Central memory CD8-positive, alpha-beta T cell (primary cell): ENCODE data around the gene ROR1.

Experiments
- ATAC-seq: fragments of 150-1000 bp; cut with Tn5 transposase; replicated peaks from 2 replicates; pipeline ENCODE4 v1.10.0; 2022; ENCODE audit warnings: mild to moderate bottlenecking, moderate FRiP score, moderate number of reproducible peaks; ENCODE audit not compliant: poor library complexity, severe bottlenecking; ENCODE audit errors: extremely low read depth
- DNase-seq, 2 donors: peaks; one replicate each; pipeline ENCODE4 v3.0.0; 2021; ENCODE audit warnings: low spot score in 2 of 2
- H3K27ac Mint-ChIP-seq: one replicate; pipeline ENCODE4 v1.8.0; 2022; ENCODE audit warnings: low read depth, mild to moderate bottlenecking, moderate library complexity, mixed read lengths
- H3K27me3 Mint-ChIP-seq: one replicate; pipeline ENCODE4 v1.8.0; 2022; ENCODE audit warnings: mixed read lengths
- H3K36me3 Mint-ChIP-seq: one replicate; pipeline ENCODE4 v1.8.0; 2022; ENCODE audit warnings: mild to moderate bottlenecking, moderate library complexity, mixed read lengths; ENCODE audit not compliant: insufficient read depth
- H3K4me1 Mint-ChIP-seq: one replicate; pipeline ENCODE4 v1.8.0; 2022; ENCODE audit warnings: mixed read lengths
- H3K4me3 Mint-ChIP-seq: one replicate; pipeline ENCODE4 v1.8.0; 2022; ENCODE audit warnings: mild to moderate bottlenecking, moderate library complexity, mixed read lengths
- H3K9me3 Mint-ChIP-seq: one replicate; pipeline ENCODE4 v1.8.0; 2022; ENCODE audit warnings: mixed read lengths

The ROR1 gene

DNA sequence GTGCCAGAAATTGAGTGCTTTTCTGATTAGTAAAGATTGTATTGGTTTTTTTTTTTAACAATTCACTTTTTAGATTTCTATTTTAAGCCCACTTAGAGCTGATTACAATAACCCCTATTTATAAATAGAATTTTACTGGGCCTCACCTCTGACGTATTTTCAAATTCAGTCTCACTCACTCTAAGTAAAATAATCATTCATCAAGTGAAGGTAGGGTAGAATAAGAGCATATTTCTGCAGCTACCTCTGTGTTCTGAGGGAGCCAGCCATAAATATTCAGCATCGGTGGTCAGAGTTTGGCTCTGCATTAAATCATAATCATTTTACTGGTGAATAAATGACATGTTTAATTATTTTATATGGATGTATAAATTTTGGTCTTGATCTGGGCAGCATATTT is 333.8 kb downstream of the ROR1 start:
- DNase-seq, result no peak
- Mint-ChIP-seq H3K27me3 (peaks cover 29% of the 10 kb centered on the region), H3K4me3 (no peak overlapping the region), H3K9me3 (no peaks in the 10 kb centered on the region), H3K4me1 (no peaks in the 10 kb centered on the region), H3K27ac (no peak overlapping the region), H3K36me3 (no peaks in the 10 kb centered on the region)
- no peak for ATAC-seq

DNA sequence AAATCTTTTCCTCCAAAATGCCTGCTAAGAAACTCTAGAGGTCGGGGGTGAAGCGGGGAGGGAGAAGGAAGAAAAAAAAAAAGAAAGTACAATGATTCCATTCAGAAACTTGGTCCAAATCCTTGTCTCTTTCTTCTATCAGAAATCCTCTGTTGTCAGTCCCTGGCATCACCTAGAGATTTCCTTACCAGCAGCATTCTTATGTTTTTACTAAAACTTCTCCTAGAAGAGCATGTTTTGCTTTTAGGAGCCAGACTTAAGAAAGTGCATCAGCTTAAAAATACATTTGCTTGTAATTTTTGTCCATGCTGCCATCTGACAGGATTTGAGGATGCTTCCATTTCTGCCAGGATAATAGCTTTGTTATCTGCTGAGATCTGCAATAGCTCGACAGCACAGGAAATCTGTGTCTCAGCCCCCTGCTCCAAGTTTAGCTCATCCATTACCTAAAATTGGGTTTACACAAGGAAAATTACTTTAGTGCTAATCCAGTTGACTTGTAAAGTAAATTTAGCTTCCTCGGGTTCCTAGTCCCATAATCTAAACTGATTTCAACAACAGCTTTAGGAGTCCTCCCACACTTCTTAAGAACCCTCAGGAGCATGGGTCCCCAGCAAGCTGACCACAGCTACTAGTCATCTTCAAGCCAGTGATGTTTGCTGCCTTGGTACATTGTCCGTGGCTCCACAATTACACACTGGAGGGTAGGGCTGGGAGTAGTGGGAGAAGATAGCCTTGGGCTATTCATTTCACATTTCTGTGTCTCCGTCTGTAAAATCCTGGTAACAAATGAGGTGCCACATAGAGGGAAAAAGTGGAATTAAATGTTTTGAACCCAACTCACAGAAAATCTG is 337.3 kb downstream of the ROR1 start:
- H3K27ac Mint-ChIP-seq, result no peak overlapping the region
- no peak for ATAC-seq
- no peaks in the 10 kb centered on the region for H3K4me1 Mint-ChIP-seq
- H3K36me3 Mint-ChIP-seq, result no peaks in the 10 kb centered on the region
- no peaks in the 10 kb centered on the region for H3K9me3 Mint-ChIP-seq
- no peak for DNase-seq
- H3K4me3 Mint-ChIP-seq, result no peak overlapping the region
- H3K27me3 Mint-ChIP-seq, result peaks cover 47% of the 10 kb centered on the region

- Mint-ChIP-seq H3K36me3 (no peaks in the 10 kb centered on the region), H3K4me3 (no peak overlapping the region), H3K27me3 (peaks cover 49% of the 10 kb centered on the region), H3K9me3 (no peaks in the 10 kb centered on the region), H3K27ac (no peak overlapping the region), H3K4me1 (no peaks in the 10 kb centered on the region)
- ATAC-seq (no peak), DNase-seq (no peak)
Measured at GRCh38 chr1:64111787-64112186, 338.0 kb downstream of the ROR1 start.

DNA sequence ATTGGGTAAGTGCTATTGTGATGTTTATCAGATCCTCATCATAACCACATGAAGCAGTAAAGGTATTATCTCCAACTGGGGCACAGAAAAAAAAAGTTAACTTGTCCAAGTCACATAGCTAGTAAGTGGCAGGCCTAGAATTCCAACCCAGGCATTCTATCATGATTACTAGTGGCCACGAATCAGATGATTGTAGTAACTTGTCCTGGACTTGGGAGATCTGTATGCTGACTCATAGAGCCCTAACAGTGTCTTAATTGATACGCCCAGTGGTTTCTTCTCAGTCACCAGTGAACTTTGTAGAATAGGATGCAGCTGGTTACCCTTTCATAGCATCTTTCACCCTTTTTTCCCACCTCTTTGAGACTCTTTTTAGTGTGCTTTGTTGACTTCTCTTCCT is 338.5 kb downstream of the ROR1 start:
- peaks cover 51% of the 10 kb centered on the region for H3K27me3 Mint-ChIP-seq
- DNase-seq (no peak), ATAC-seq (no peak)
- no peaks in the 10 kb centered on the region for H3K36me3 Mint-ChIP-seq
- H3K4me1 Mint-ChIP-seq, result no peaks in the 10 kb centered on the region
- no peak overlapping the region for H3K4me3 Mint-ChIP-seq
- no peak overlapping the region for H3K27ac Mint-ChIP-seq
- H3K9me3 Mint-ChIP-seq, result no peaks in the 10 kb centered on the region

DNA sequence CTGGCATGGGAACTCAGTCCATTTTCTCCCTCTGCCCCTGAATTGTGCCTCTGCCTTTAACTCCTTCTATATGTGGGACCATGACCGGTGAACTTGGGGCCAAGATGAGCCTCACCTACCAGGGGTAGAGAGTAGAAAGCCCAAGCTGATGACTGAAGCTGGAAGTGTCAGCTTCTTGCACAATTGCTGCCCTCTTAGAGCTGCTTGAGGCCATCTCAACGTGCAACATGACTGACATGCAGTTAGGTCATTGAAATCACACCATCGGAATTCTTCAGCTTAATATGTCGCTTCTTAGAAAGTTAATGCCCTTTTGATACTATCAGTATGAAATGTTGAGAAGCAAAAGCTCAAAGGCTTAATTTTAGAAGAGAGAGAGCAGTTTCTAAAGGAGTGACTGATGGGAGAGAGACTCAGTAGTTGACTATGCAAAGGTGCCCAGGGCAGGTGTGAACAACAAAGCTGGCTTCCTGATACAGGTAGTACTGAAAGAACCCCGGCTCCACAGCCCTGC is 340.3 kb downstream of the ROR1 start:
- Mint-ChIP-seq H3K4me3 (no peak overlapping the region), H3K27ac (no peak overlapping the region), H3K27me3 (peaks cover 56% of the 10 kb centered on the region), H3K9me3 (no peaks in the 10 kb centered on the region), H3K4me1 (no peaks in the 10 kb centered on the region), H3K36me3 (no peaks in the 10 kb centered on the region)
- no peak for ATAC-seq
- no peak for DNase-seq

DNA sequence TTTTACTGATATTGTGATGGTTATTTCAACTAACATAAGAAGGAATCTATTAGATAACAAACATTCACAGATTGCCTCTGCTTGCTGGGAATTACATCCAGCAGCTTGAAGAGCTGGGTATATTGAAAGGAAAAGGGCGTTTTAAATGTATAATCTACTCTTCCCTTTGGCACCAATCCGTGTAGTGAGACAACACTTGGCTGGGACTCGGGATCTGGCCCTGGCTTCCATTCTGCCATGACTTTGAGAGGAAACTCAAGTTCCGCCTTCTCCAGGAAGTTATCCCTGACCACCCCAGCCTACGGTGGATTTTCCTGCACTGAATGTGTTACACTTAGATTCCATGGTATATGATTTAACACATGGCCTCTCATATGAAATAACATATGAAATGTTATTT is 342.7 kb downstream of the ROR1 start:
- Mint-ChIP-seq H3K36me3 (no peaks in the 10 kb centered on the region), H3K27me3 (peaks cover 51% of the 10 kb centered on the region), H3K9me3 (no peaks in the 10 kb centered on the region), H3K4me1 (no peaks in the 10 kb centered on the region), H3K27ac (no peak overlapping the region), H3K4me3 (no peak overlapping the region)
- DNase-seq (no peak), ATAC-seq (no peak)

- ATAC-seq, result no peak
- H3K4me3 Mint-ChIP-seq, result no peak overlapping the region
- H3K27ac Mint-ChIP-seq, result no peak overlapping the region
- no peaks in the 10 kb centered on the region for H3K9me3 Mint-ChIP-seq
- no peak for DNase-seq
- H3K4me1 Mint-ChIP-seq, result no peaks in the 10 kb centered on the region
- no peaks in the 10 kb centered on the region for H3K36me3 Mint-ChIP-seq
- peaks cover 49% of the 10 kb centered on the region for H3K27me3 Mint-ChIP-seq
Measured at GRCh38 chr1:64117492-64117891, 343.7 kb downstream of the ROR1 start.

GRCh38 chr1:64121766-64122385 is 348.1 kb downstream of the ROR1 start:
- Mint-ChIP-seq H3K36me3 (no peaks in the 10 kb centered on the region), H3K9me3 (no peaks in the 10 kb centered on the region), H3K4me3 (no peak overlapping the region), H3K27me3 (peaks cover 58% of the 10 kb centered on the region), H3K27ac (no peak overlapping the region), H3K4me1 (no peaks in the 10 kb centered on the region)
- ATAC-seq, result no peak
- DNase-seq, result no peak

GRCh38 chr1:64122588-64122987 is 348.8 kb downstream of the ROR1 start:
- H3K36me3 Mint-ChIP-seq, result no peaks in the 10 kb centered on the region
- H3K27ac Mint-ChIP-seq, result no peak overlapping the region
- DNase-seq (no peak), ATAC-seq (no peak)
- H3K4me1 Mint-ChIP-seq, result no peaks in the 10 kb centered on the region
- no peak overlapping the region for H3K4me3 Mint-ChIP-seq
- no peaks in the 10 kb centered on the region for H3K9me3 Mint-ChIP-seq
- peaks cover 58% of the 10 kb centered on the region for H3K27me3 Mint-ChIP-seq

- Mint-ChIP-seq H3K36me3 (no peaks in the 10 kb centered on the region), H3K4me3 (no peak overlapping the region), H3K27me3 (peaks cover 71% of the 10 kb centered on the region), H3K27ac (no peak overlapping the region), H3K9me3 (no peaks in the 10 kb centered on the region), H3K4me1 (no peaks in the 10 kb centered on the region)
- no peak for ATAC-seq
- DNase-seq, result no peak
Measured at GRCh38 chr1:64124704-64125440, 351.1 kb downstream of the ROR1 start.

- no peaks in the 10 kb centered on the region for H3K4me1 Mint-ChIP-seq
- no peaks in the 10 kb centered on the region for H3K9me3 Mint-ChIP-seq
- H3K27me3 Mint-ChIP-seq, result peaks cover 65% of the 10 kb centered on the region
- H3K4me3 Mint-ChIP-seq, result no peak overlapping the region
- no peak overlapping the region for H3K27ac Mint-ChIP-seq
- ATAC-seq (no peak), DNase-seq (no peak)
- no peaks in the 10 kb centered on the region for H3K36me3 Mint-ChIP-seq
Measured at GRCh38 chr1:64126581-64126980, 352.8 kb downstream of the ROR1 start.

DNA sequence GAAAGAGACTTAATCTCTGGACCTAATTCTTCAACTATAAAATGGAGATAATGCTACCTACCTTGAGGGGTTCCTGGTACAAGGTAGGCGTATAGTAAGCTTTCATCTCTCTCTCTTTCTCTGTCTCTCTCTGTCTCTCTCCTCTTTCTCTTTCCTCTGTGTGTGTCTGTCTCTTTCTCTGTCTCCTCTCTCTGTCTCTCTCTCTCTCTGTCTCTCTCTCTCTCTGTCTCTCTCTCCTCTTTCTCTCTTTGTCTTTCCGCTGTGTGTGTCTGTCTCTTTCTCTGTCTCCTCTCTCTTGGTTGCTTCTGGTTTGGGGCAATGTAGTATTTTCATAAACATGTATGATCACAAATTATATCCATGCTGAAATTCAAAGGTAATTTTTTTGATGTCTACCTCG is 353.5 kb downstream of the ROR1 start:
- no peak overlapping the region for H3K4me3 Mint-ChIP-seq
- no peaks in the 10 kb centered on the region for H3K9me3 Mint-ChIP-seq
- H3K27me3 Mint-ChIP-seq, result peaks cover 60% of the 10 kb centered on the region
- no peak for DNase-seq
- ATAC-seq, result no peak
- H3K4me1 Mint-ChIP-seq, result no peaks in the 10 kb centered on the region
- H3K27ac Mint-ChIP-seq, result no peak overlapping the region
- no peaks in the 10 kb centered on the region for H3K36me3 Mint-ChIP-seq
